ENCODE data around the gene RUBCN.
"Not testable (repeated sequence)": the region's sequence is repeated elsewhere in the genome, so short reads cannot be mapped to it uniquely, and the experiment has no call there.

Gene RUBCN

DNA sequence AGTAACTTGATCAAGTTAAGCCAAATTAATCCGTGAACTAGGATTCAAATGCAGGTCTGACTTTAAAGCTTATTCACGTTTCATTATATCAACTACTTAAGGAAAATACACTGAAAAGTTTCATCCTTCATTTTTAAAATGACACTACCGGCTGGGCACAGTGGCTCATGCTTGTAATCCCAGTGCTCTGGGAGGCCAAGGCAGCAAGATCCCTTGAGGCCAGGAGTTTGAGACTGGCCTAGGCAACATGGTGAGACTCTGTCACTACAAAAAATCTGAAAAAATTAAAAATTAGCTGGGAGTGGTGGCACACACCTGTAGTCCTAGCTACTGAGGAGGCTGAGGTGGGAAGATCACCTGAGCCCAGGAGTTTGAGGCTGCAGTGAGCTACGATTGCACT lies 3.7 kb downstream of the RUBCN start:
- no peak for DNase-seq

GRCh38 chr3:197731483-197731882 lies 5.2 kb downstream of the RUBCN start:
- not testable (repeated sequence) for DNase-seq

- DNase-seq, result not testable (repeated sequence)
These were observed 5.9 kb downstream of the RUBCN start for GRCh38 chr3:197730770-197731169.

GRCh38 chr3:197730200-197730599 lies 6.5 kb downstream of the RUBCN start:
- DNase-seq, result no peak

DNA sequence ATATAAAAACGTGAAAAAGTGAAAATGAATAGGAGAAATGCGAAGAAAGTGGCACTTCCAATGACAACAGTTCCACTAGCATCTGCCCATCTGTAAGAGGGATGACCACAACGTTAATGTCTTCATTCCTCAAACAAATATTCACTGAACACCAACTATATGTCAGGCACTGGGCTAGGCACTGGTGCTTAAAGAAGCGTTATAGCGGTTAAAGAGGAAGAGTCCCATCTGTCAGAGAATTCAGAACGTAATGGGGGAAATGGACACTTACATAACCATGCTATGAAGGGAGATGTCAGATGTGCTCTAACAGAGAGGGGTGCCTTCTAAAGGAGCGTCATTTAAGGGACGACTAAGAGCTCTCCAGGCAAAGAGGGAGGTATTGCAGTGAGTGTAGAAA lies 8.2 kb downstream of the RUBCN start:
- DNase-seq, result no peak

GRCh38 chr3:197727878-197728277 lies 8.8 kb downstream of the RUBCN start:
- not testable (repeated sequence) for DNase-seq

DNA sequence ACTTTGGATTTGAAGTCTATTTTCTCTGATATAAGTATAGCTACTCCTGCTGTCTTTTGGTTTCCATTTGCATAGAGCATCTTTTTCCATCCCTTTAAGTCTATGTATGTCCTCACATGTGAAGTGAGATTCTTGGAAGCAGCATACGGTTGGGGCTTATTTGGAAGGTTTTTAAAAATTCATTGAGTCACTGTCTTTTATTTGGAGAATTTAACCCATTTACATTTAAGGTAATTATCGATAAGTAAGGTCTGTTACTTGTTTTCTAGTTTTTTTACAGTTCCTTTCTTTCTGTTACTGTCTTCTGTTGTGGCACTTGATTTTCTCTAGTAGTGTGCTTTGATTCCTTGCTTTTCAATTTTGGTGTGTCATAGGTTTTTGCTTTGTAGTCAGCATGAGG lies 14.0 kb downstream of the RUBCN start:
- DNase-seq, result no peak

DNA sequence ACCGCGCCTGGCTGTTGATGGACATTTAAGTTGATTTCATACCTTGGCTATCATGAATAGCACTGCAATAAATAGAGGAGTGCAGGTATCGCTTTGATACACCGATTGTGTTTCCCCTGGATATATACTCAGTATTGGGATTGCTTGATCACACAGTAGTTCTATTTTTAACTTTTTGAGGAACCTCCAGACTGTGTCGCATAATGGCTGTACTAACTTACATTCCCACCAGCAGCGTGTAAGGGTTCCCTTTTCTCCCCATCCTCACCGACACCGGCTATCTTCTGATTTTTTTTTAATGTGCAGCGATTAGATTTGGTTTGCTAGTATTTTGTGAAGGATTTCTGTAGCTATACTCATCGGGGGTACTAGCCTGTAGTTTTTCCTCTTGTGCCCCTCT lies 16.0 kb downstream of the RUBCN start:
- no peak for DNase-seq

- no peak for DNase-seq
These were observed 17.8 kb downstream of the RUBCN start for GRCh38 chr3:197718891-197719290.

DNA sequence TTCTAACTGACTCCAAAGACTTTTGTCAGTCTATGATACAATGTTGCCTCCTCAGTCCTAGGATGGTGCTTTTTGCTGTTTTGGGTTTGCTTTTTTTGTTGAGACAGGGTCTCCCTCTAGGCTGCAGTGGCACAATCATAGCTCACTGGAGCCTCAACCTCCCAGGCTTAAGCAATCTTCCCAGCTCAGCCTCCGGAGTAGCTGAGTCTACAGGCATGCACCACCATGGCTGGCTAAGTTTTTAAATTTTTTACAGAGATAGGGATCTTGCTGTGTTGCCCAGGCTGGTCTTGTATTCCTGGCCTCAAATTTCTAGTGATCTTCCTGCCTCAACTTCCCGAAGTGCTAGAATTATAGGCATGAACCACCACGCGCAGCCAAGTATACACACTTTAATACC lies 22.5 kb downstream of the RUBCN start:
- no peak for DNase-seq

GRCh38 chr3:197713477-197713822 lies 23.3 kb downstream of the RUBCN start:
- no peak for DNase-seq

DNA sequence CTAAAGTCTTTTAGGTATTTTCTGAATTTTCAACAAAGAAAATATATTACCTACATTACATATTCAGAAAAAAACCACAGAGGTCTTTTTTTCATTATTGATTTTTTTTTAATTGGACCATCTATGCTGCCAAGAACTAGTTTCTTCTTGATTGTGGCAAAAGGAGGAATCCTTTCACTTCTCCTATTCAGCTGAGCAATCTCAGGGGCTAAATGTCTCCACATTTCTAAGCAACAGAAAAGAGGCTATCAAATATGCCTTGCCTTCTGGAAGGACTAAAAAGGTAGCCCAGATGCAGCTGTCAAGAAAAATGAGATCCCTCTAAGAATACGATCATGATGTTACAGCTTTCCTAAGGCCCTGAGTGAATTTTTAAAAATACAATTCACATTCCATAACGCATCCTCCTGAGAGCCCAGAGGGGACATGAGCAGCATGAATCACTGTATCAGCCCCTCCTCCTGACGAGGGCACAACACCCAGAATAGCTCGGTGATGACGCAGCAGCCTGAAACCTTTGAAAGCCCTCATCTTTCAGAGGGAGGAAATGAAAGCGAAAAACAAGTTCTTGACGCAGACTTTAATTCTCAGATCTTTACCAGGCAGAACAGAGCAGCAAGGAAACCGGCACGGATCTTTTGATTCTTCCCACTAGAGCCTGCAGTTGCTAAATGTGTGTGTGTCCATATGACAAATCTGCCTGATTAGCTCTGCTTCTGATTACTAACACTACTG lies 24.6 kb downstream of the RUBCN start:
- peak; percentile 67 to 77 for DNase-seq

GRCh38 chr3:197710965-197711364 lies 25.7 kb downstream of the RUBCN start:
- DNase-seq, result not testable (repeated sequence)

DNA sequence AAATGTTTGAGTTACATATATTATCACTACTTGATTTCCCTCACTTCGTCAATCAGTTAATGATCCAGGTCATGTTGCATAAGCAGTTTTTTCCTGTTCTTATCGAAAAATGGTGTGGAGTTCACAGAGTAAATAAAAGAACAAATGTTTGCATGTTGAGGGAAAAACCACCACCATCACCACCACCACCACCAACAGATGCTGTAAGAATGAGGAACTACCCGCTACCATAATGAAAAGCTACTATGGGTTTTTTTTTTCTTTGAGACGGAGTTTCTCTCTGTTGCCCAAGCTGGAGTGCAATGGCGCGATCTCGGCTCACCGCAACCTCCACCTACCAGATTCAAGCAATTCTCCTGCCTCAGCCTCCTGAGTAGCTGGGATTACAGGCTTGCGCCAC lies 27.6 kb downstream of the RUBCN start:
- DNase-seq, result no peak

DNA sequence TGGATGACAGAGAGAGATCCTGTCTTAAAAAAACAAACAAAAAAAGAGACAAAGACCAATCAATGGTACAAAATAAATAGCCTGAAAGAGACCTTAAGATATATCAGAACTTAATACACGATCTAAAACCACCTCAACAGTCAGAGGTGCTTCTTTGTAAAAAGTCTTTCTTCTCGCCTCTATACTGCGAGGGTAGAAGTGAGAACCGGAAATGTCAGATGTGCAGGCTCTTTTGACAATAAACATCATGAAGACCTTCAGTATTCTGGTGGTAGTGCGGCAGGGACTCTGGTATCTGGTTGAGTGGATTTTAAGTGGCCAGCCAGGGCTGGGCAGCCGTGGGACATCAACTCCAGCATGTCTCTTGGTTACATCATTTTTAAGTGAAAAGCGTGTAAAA lies 30.0 kb downstream of the RUBCN start:
- DNase-seq, result no peak

DNA sequence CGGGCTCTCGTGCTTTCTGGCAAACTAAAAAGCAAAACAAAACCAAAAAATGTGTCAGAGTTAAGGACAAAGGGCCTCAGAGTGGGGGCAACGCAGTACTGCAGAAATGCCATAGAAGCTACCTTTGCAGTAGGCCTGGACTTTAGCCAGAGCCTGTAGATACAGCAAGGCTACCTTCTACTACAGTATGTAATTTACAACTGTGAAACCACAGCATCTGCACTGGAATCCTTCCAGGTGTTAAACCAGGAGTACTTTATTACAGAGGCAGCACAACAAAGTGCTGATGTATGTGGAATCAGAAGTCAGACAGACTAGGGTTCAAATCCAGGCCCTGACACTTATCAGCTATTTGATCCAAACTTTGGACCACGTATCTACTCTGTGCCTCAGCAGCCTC lies 34.9 kb downstream of the RUBCN start:
- no peak for DNase-seq

DNA sequence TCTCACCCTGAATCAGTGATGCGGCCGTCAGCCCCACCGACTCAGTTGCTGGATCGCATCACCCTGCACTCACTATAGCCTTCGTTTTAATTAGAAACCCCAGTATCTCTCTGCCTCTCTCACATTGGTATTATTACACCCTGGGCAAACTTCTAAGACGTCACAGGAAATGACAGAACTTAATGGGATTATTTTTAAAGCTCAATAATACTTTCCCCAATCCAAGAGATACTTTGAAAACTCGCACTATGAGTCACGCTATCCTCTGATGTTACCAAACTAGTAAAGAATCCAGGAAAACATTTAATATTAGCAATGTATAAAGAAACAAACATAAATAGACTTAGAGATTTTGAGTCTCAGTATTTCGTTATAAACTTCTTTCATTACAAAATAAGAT lies 36.6 kb downstream of the RUBCN start:
- DNase-seq, result no peak

GRCh38 chr3:197697355-197697754 lies 39.3 kb downstream of the RUBCN start:
- DNase-seq, result no peak

- DNase-seq, result no peak
These were observed 42.5 kb downstream of the RUBCN start for GRCh38 chr3:197694251-197694650.

DNA sequence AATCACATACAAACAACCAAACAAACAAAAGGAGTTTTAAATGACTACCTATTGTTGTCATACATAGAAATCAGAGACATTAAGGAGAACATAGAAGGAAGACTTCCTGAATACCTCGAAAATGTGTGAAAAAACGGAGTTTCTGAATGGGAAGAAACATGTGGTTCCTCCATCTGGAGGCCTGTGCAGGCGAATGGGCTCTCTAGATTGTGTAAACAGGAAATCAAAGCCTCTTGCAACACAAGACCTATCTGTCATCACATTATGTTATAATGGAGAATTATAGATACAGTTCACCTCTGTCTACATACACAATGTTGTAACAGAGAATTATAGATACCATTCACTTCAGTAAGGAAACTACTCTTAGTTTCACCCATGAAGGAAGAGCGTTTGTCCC lies 44.1 kb downstream of the RUBCN start:
- no peak for DNase-seq

DNA sequence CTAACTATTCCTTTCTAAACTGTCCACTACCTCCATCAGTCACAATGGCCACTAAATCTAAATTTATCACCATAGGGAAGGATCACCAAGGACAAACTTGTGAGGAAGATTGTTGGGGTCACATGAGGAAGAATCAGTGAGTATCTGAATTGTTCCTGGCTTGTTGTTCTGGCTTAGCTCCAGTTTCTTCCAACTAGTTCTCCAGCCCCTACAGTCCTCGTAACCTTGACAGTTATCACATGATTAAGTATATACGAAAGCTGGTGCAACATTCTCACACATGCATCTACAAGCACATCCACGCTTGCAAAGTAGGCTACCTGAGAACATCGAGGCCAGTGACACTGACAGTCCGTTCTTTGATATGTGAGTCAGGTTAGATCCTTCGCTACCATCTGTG lies 46.0 kb downstream of the RUBCN start:
- no peak for DNase-seq

- DNase-seq, result no peak
These were observed 49.1 kb downstream of the RUBCN start for GRCh38 chr3:197687570-197687969.

DNA sequence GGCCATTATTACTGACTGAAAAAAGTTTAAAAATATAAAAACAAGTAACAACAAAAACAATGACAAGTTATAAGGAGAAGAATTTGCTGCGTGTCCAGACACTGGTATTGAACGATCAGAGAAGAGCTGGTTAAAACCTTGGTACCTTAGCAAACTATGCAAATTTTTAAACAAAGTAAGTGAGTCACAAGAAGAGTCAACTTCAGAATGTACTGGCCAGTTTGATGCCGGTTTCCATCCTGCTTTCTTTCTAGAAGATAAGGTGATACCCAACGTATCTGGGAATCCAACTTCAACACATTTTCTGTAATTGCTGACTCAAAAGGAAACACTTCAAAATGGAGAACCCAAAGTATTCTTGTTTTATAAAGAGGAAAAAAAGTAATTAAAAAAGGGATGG lies 49.8 kb downstream of the RUBCN start:
- DNase-seq, result no peak

DNA sequence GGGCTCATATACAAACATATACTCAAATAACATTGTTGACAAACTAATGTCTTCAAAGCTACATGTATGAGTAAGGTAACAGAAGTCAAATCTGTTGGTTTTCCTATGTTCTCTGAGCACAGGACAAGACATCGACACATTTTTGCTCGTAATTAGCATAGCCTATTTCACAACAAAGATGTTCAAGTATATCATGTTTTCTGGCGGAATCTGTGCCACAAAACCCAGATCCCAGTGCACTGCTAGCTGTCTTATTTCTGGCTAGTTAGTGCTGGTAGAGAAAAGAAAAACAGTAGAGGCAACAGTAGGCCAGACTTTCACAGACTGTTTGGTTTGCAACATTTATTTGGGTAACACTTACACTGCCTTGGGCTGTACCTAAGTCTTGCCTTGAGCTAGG lies 51.2 kb downstream of the RUBCN start:
- DNase-seq, result no peak

DNA sequence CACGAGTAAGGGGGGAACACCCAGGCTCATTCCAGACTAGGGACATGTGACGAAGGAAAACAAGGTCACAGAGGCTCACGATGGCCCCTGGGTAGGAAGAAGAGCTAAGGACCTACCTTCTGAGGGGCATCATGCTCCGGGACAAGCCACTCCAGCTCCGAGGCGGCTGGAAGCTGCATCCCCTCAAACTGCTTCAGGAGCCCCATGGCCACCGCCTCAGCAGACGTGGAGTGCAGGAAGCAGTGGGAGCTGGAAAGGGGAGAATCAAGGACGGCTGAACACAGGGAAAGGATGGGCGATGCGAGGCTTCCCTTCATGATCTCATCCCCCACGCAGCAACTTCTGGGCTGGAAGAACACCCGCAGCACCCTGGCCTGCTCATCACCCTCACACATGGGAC lies 53.5 kb downstream of the RUBCN start:
- DNase-seq, result no peak

DNA sequence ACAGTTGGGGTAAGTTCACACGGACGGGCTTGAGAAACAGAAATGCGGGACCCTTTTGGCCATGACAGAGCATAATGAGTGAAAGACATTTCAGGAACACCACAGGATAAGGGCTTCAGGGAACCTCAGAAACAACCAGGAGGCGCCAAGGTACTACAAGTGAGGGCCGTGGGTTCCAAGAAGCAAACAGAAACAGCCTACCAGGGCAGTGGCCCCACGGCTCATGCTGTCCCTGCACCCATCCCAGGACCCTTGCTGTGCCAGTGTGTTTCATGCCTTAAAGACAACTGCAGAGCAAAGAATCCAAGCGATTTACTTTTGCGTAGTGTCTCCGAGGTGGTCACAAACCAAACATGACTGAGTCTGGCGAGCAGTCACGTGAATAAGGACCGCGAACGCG lies 54.0 kb downstream of the RUBCN start:
- DNase-seq, result no peak
